ENCODE data around the gene NAE1. TPM values are rescaled to one million over a fixed set of nuclear protein-coding genes. Genes with fewer than 3 reads are reported as not detected.

NAE1 gene
- total RNA-seq, result 62.4 and 63.2 TPM in 2 replicates

- Histone ChIP-seq H3K4me3 (ENCODE audit: low read depth, low read length) (peak within 1 kb of the TSS; percentile 68), H3K27me3 (ENCODE audit: control insufficient read depth, insufficient read depth, low read length) (no peaks in the 10 kb centered on the region), H3K36me3 (ENCODE audit: control insufficient read depth, insufficient read depth, low read length) (peaks cover 3% of the 10 kb centered on the region)
- FAIRE-seq, result no peak
- TF ChIP-seq CTCF (IDR thresholded peaks at IDR 0.05; ENCODE audit: insufficient read depth, low read length, severe bottlenecking), result peak; percentile 100
- DNase-seq (ENCODE audit: low read depth), result peak; percentile 70
Observed at GRCh38 chr16:66830422-66831404, at the start of gene NAE1. Gene NAE1, minus strand, starts transcription at chr16:66830976. Its CDS starts 77 bp downstream, at chr16:66830899.

DNA sequence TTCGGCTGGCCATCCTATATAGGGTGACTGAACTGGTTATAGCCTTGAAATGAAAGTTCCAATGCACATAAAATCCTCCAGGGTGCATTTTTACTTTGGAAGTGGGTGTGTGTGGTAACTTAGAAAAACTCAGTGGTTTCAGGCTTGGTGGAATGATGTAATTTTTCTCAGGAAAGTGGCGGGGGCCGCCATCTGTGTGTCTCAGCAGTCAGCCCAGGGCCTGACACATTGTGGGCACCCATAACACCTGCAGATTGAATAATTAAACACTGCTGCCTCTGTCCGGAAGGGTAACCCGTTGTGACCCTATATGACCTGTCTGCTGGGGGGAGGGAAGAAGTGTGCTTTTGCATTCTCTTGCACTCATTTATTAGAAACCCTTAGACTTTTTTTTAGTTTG, 47.3 kb upstream of the NAE1 start:
- H3K4me3 ChIP-seq (ENCODE audit: low read depth, low read length), result no peak overlapping the region
- no peak for FAIRE-seq

DNA sequence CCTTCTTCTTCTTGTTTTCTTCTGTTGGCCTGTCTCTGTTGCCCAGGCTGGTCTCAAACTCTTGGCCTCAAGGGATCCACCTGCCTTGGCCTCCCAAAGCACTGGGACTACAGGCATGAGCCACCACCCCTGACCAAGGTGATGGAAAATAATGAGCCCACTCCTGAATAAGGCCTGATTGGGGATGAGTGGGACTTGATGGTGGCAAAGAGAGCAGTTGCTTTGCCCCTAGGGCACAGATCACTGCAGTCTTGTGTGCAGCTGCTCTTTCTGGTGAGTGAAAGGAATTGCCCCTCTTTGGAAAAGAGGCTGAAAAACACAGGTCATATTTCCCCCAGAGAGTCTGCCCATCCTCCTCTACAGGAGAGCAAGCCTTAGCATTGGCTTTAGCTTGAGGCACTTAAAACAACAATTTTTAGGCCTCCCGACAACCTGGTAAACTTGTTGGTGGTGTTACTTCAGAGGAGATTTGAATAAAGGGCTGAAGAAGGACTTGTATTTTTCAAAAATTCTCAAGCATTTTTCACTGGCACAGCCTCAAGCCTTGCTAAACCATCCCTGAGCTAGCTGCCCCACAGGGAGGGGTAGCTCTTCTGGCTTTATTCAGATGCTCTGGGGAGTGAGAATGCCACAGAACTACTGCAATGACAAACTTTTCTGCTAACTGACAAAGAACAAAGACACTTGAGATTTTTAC, 43.5 kb upstream of the NAE1 start:
- H3K27me3 ChIP-seq (ENCODE audit: control insufficient read depth, insufficient read depth, low read length), result no peaks in the 10 kb centered on the region
- FAIRE-seq (no peak), DNase-seq (ENCODE audit: low read depth) (no peak)
- TF ChIP-seq CTCF (IDR thresholded peaks at IDR 0.05; ENCODE audit: insufficient read depth, low read length, severe bottlenecking), result no peak
- H3K36me3 ChIP-seq (ENCODE audit: control insufficient read depth, insufficient read depth, low read length), result no peaks in the 10 kb centered on the region
- no peak overlapping the region for H3K4me3 ChIP-seq (ENCODE audit: low read depth, low read length)

More for the DNA sequence above, 47.3 kb upstream of the NAE1 start:
- Histone ChIP-seq H3K36me3 (ENCODE audit: control insufficient read depth, insufficient read depth, low read length) (no peaks in the 10 kb centered on the region), H3K27me3 (ENCODE audit: control insufficient read depth, insufficient read depth, low read length) (no peaks in the 10 kb centered on the region)
- TF ChIP-seq CTCF (IDR thresholded peaks at IDR 0.05; ENCODE audit: insufficient read depth, low read length, severe bottlenecking), result no peak
- DNase-seq (ENCODE audit: low read depth), result no peak

- Histone ChIP-seq H3K27me3 (ENCODE audit: control insufficient read depth, insufficient read depth, low read length) (no peaks in the 10 kb centered on the region), H3K36me3 (ENCODE audit: control insufficient read depth, insufficient read depth, low read length) (no peaks in the 10 kb centered on the region), H3K4me3 (ENCODE audit: low read depth, low read length) (no peak overlapping the region)
- FAIRE-seq, result no peak
- DNase-seq (ENCODE audit: low read depth), result no peak
- no peak for TF ChIP-seq CTCF (IDR thresholded peaks at IDR 0.05; ENCODE audit: insufficient read depth, low read length, severe bottlenecking)
Observed at GRCh38 chr16:66873685-66874055, 42.9 kb upstream of the NAE1 start.

DNA sequence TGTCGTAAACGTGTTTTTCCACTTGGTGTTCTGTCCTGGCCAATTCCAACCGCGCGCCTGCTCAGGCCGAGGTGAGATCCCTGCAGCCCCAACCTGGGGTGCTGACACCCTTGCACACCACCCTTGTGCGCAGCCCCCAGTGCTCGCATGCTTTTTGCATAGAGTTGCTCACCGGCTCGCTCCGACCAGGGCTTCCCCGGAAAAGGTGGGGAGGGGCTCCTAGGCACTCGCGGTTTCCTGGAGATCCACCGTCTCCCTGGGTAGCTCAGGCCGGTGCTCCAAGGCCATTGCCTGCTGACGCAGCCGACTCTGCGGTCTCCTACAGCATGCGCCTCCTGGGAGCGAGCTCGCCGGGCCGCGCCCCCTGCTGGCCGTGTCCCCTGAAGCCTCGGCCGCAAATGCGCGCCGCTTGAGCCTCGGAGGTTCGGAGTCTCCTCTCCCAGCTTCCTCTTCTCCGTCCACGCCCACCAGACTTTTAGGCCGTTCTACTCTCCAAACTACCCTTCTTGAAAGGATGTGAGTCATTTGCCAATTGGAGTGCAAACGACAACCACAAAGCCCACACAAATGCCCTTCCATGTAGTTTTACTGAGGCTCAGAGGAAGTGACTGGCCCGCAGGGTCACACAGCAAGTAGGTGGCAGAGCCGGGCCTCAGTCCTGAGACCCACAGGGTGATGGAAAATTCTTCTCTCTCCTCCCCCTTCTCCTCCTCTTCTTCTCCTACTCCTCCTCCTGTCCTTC, 42.3 kb upstream of the NAE1 start:
- FAIRE-seq, result no peak
- TF ChIP-seq CTCF (IDR thresholded peaks at IDR 0.05; ENCODE audit: insufficient read depth, low read length, severe bottlenecking), result peak; percentile 98
- Histone ChIP-seq H3K27me3 (ENCODE audit: control insufficient read depth, insufficient read depth, low read length) (no peaks in the 10 kb centered on the region), H3K36me3 (ENCODE audit: control insufficient read depth, insufficient read depth, low read length) (no peaks in the 10 kb centered on the region), H3K4me3 (ENCODE audit: low read depth, low read length) (no peak overlapping the region)
- peak; percentile 99 for DNase-seq (ENCODE audit: low read depth)

Data from bronchial epithelial cell (primary cell).